A673 (cell line): Measurements from ENCODE around the gene FASTK.

Experiments used
- CTCF ChIP-seq: fragments of 300-800, 200-600 bp; sonication (generic); conservative IDR thresholded peaks from 2 replicates; pipeline ENCODE4 v1.5.1; 2017; ENCODE audit warnings: low read depth, mild to moderate bottlenecking, antibody characterized with exemption, low read length, moderate library complexity, mixed read lengths
- EZH2 ChIP-seq: fragments of 200-600 bp; sonication (generic); IDR thresholded peaks from 2 replicates; pipeline ENCODE4 v1.6.1; 2017; ENCODE audit warnings: borderline replicate concordance, low read depth, mild to moderate bottlenecking, mixed read lengths, antibody characterized with exemption, low read length; ENCODE audit not compliant: poor library complexity, severe bottlenecking

- TF ChIP-seq CTCF (no peak), EZH2 (no peak)
Measured at GRCh38 chr7:151056666-151057505, 23.7 kb downstream of the FASTK start.
